Right lobe of liver (tissue), 6 donors: Measurements from ENCODE around the gene RBM26. TPM values are rescaled to one million over a fixed set of nuclear protein-coding genes. Genes with fewer than 3 reads are reported as not detected.

ENCODE experiments used
- ATAC-seq, 4 donors: fragments of 200-7000 bp; cut with Tn5 transposase; one replicate each; pipeline ENCODE4 v1.9.1; 2020; ENCODE audit warnings: mild to moderate bottlenecking in 4 of 4, moderate library complexity in 4 of 4
- DNase-seq, 3 donors: peaks; one replicate each; pipeline ENCODE4 v3.0.0-alpha.2; 2020
- H3K27ac ChIP-seq, 3 donors: fragments of 200-600 bp; one replicate each; pipeline ENCODE4 v1.8.0; 2022
- H3K27me3 ChIP-seq, 2 donors: fragments of 200-600 bp; one replicate each; pipeline ENCODE4 v1.8.0; 2022
- H3K36me3 ChIP-seq, 4 donors: fragments of 200-600 bp; sonication (generic) in 1 of 4; one replicate each; pipeline versions ENCODE4 v1.5.1 to v1.8.0; 2017 to 2022; ENCODE audit warnings: control low read depth in 1 of 4
- H3K4me1 ChIP-seq, 4 donors: fragments of 200-600 bp; sonication (generic) in 1 of 4; one replicate each; pipeline versions ENCODE4 v1.5.1 to v1.8.0; 2017 to 2022; ENCODE audit warnings: control low read depth in 1 of 4
- H3K4me3 ChIP-seq, 3 donors: fragments of 200-600 bp; one replicate each; pipeline ENCODE4 v1.8.0; 2022
- H3K9me3 ChIP-seq, 4 donors: fragments of 200-600 bp; sonication (generic) in 1 of 4; one replicate each; pipeline versions ENCODE4 v1.5.1 to v1.8.0; 2017 to 2022; ENCODE audit warnings: control low read depth in 1 of 4
- POLR2A ChIP-seq: fragments of 450-650 bp; IDR thresholded peaks from one replicate; pipeline ENCODE4 v1.6.1; 2017; ENCODE audit warnings: antibody characterized with exemption, mild to moderate bottlenecking
- WGBS: methylation state at CpG from one replicate; pipeline ENCODE4 v1.1.6; 2018; ENCODE audit warnings: low coverage, low lambda C conversion rate; ENCODE audit not compliant: insufficient coverage; ENCODE audit errors: missing lambda C conversion rate; 5-methylcytosine and 5-hydroxymethylcytosine counted together
- intact Hi-C, 2 donors: fragments of 100-400 bp; cut with DNase I; formaldehyde crosslinking; loops; one replicate each; pipeline versions ENCODE4 v1.11.2 to v1.14.1; 2022
- total RNA-seq, 6 experiments: library from RNA; depleted of rRNA in 2 of 6; stranded (reverse); fragments of >200 nt in 2 of 6; fragmentation: NEBNext Ultra II Directional in 3 of 6; extraction: Animal tissue kit (Norgen Biotek cat#: 25700) in 3 of 6; gene quantifications; one replicate each; pipeline versions ENCODE4 v1.1.0 to v1.2.4, GENCODE V29; 2016 to 2023
- TF ChIP-seq, protein P1 (sequence below), 4 donors: fragments of 200-600 bp in 3 of 4; fragments of 450-650 bp in 1 of 4; IDR thresholded peaks; one replicate each; pipeline versions ENCODE4 v1.5.1 to v1.8.0; 2016 to 2022; ENCODE audit warnings: antibody characterized with exemption in 4 of 4, mild to moderate bottlenecking in 2 of 4
- donor health status: DM: no; HTN: yes; CAD: no.
- donor health status: DM: no; HTN: no; CAD: no.
- donor health status: DM: no; HTN: no; CAD: no.
- donor health status: DM: no; HTN: yes; CAD: no.
- donor health status: DM: no; HTN: yes; CAD: no.

Gene RBM26
- total RNA-seq, 6 experiments from 2014 or later: 12.9 to 16.7 (median 15.1) TPM

DNA sequence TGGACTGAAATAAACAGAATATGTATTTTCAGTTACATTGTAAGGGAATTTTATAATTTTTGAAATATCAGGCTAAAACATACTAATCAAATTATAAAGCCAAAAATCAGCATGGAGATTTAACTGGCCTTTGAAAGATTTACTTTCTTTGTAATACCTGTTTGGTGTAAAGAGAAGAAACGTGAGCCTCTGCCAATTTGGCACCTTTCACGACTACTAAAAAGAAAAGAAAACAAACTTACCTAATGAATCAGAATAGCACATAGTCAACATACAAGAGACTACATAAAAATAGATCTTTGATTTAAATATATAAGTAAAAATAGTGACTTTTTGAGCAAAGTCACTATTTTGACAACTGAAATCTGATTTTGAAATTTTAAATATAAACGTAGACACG is 87.4 kb downstream of the RBM26 start:
- ATAC-seq: peak in 2 of 4 donors; percentile 30 to 58
- H3K27ac ChIP-seq: no peak overlapping the region
- no peak for TF ChIP-seq POLR2A
- H3K27me3 ChIP-seq: no peaks in the 10 kb centered on the region
- H3K36me3 ChIP-seq: peaks cover 0 to 8% (median 0%) of the 10 kb centered on the region in 4 donors
- no peak overlapping the region for H3K4me3 ChIP-seq
- no peaks in the 10 kb centered on the region for H3K4me1 ChIP-seq
- WGBS: 58% methylated on average over 4 of the region's 4 CpGs
- H3K9me3 ChIP-seq: no peaks in the 10 kb centered on the region
- intact Hi-C loops: no loop called here
- no peak for DNase-seq

DNA sequence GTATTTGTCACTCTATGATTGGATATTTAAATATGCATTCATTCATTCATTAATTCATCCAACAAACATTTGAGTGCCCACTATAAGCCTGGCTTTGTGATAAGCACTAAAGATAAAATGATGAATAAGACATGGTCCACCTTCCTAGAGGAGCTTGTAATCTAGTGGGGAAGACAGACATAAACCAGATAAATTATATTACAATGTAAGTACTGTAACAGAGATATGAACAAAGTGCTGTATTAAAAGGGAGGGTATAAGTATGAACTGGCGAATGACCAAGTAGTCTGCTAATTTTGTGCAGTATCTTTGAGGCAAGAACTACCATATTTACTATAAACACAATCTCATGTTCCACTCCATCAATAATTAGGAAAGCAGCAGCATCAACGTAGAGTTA is 88.2 kb downstream of the RBM26 start:
- Histone ChIP-seq H3K4me3 (no peak overlapping the region), H3K36me3 (peaks cover 0 to 8% (median 0%) of the 10 kb centered on the region in 4 donors), H3K4me1 (no peaks in the 10 kb centered on the region), H3K9me3 (no peaks in the 10 kb centered on the region), H3K27ac (no peak overlapping the region), H3K27me3 (no peaks in the 10 kb centered on the region)
- intact Hi-C loops: no loop called here
- WGBS: 78% methylated on average over 2 of the region's 2 CpGs
- TF ChIP-seq, protein P1, sequence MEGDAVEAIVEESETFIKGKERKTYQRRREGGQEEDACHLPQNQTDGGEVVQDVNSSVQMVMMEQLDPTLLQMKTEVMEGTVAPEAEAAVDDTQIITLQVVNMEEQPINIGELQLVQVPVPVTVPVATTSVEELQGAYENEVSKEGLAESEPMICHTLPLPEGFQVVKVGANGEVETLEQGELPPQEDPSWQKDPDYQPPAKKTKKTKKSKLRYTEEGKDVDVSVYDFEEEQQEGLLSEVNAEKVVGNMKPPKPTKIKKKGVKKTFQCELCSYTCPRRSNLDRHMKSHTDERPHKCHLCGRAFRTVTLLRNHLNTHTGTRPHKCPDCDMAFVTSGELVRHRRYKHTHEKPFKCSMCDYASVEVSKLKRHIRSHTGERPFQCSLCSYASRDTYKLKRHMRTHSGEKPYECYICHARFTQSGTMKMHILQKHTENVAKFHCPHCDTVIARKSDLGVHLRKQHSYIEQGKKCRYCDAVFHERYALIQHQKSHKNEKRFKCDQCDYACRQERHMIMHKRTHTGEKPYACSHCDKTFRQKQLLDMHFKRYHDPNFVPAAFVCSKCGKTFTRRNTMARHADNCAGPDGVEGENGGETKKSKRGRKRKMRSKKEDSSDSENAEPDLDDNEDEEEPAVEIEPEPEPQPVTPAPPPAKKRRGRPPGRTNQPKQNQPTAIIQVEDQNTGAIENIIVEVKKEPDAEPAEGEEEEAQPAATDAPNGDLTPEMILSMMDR (IDR thresholded peaks at IDR 0.05): no peak
- no peak for TF ChIP-seq POLR2A
- ATAC-seq (no peak), DNase-seq (no peak)

DNA sequence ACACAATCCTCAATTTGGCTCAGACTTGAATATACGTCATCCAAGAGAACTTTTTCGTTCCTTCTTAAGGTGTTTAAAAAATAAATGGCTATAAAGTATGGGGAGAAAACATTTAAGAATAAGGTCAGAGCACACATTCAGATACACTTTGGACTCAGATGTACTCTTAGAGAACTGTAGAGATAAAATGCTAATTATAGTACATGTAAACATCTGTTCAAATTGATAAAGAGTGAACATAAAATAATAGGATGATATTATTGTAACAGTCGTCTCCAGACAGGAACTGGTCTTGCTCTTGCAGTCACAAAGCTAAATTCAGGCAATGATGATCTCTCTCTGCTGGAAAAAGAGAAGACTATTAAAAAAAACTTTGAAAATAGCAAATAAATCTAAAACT is 91.4 kb downstream of the RBM26 start:
- peak; percentile 41 to 62 (median 47) for ATAC-seq
- H3K27me3 ChIP-seq: no peaks in the 10 kb centered on the region
- intact Hi-C loops: no loop called here
- TF ChIP-seq POLR2A: no peak
- TF ChIP-seq, protein P1 (IDR thresholded peaks at IDR 0.05): no peak
- H3K9me3 ChIP-seq: no peaks in the 10 kb centered on the region
- H3K36me3 ChIP-seq: no peaks in the 10 kb centered on the region
- H3K4me1 ChIP-seq: no peaks in the 10 kb centered on the region
- DNase-seq: no peak
- no peak overlapping the region for H3K27ac ChIP-seq
- no peak overlapping the region for H3K4me3 ChIP-seq
- 57% methylated on average over 3 of the region's 3 CpGs for WGBS

DNA sequence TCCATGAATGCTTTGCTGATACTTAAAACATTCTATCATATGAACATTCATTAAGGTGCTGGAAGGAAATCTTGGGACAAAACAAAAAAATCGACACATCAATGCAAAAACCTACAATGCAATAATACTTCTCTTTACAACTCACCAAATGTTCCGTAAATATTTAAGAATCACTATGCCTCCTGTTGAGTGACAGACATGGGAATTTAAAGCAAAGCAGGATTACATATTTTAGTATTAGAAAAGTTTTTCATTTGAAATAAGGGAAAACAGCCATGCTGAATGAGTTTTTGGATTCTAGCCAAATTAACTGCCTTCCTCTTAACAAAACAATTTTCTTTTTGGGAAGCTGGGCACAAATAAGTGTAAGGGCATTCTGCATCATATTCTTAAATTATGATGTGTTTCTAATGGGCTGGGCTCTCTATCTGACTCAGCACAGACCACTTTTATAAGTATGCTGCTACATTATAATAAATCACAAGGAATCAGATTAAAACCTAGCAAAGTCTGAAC is 93.7 kb downstream of the RBM26 start:
- 45% methylated on average over 2 of the region's 2 CpGs for WGBS
- TF ChIP-seq, protein P1 (IDR thresholded peaks at IDR 0.05): no peak
- TF ChIP-seq POLR2A: no peak
- Histone ChIP-seq H3K36me3 (no peaks in the 10 kb centered on the region), H3K9me3 (no peaks in the 10 kb centered on the region), H3K4me1 (peaks cover 0 to 3% (median 0%) of the 10 kb centered on the region in 4 donors), H3K27me3 (no peaks in the 10 kb centered on the region), H3K27ac (no peak overlapping the region), H3K4me3 (no peak overlapping the region)
- DNase-seq: no peak
- ATAC-seq: no peak
- intact Hi-C loops: no loop called here

DNA sequence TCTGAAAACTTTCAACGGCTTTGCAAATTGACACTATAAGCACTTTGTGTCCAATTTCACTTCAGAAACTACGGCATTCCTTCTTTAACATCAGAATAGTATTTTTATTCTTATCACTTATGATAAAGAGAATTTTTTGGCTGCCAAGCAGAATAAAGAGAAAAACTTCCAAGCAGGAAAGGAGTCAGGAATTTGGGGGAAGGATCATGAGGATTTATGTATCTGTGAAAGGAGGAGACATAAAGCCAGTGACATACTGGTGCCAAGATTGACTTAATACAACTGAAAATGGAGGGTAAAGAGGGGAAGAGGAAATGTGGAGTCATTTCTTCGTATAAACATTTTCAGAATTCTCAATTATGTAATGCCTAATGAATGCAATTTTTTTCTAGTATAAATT is 94.7 kb downstream of the RBM26 start:
- H3K27me3 ChIP-seq: no peaks in the 10 kb centered on the region
- peaks cover 0 to 3% (median 0%) of the 10 kb centered on the region in 4 donors for H3K4me1 ChIP-seq
- H3K4me3 ChIP-seq: no peak overlapping the region
- intact Hi-C loops: no loop called here
- TF ChIP-seq, protein P1 (IDR thresholded peaks at IDR 0.05): no peak
- no peak for TF ChIP-seq POLR2A
- no peak for ATAC-seq
- H3K27ac ChIP-seq: no peak overlapping the region
- 56% methylated on average over 3 of the region's 3 CpGs for WGBS
- H3K9me3 ChIP-seq: no peaks in the 10 kb centered on the region
- no peaks in the 10 kb centered on the region for H3K36me3 ChIP-seq
- DNase-seq: no peak
